Fibroblast of the conjunctiva (primary cell): ENCODE results near the gene C1RL.
A peak's percentile ranks its signal among the peaks of the same experiment; 100 is the strongest.

Source experiments
- DNase-seq: peaks from one replicate; pipeline ENCODE4 v3.0.0-alpha.2; 2010; ENCODE audit warnings: low read depth

Gene C1RL, protein sequence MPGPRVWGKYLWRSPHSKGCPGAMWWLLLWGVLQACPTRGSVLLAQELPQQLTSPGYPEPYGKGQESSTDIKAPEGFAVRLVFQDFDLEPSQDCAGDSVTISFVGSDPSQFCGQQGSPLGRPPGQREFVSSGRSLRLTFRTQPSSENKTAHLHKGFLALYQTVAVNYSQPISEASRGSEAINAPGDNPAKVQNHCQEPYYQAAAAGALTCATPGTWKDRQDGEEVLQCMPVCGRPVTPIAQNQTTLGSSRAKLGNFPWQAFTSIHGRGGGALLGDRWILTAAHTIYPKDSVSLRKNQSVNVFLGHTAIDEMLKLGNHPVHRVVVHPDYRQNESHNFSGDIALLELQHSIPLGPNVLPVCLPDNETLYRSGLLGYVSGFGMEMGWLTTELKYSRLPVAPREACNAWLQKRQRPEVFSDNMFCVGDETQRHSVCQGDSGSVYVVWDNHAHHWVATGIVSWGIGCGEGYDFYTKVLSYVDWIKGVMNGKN

DNA sequence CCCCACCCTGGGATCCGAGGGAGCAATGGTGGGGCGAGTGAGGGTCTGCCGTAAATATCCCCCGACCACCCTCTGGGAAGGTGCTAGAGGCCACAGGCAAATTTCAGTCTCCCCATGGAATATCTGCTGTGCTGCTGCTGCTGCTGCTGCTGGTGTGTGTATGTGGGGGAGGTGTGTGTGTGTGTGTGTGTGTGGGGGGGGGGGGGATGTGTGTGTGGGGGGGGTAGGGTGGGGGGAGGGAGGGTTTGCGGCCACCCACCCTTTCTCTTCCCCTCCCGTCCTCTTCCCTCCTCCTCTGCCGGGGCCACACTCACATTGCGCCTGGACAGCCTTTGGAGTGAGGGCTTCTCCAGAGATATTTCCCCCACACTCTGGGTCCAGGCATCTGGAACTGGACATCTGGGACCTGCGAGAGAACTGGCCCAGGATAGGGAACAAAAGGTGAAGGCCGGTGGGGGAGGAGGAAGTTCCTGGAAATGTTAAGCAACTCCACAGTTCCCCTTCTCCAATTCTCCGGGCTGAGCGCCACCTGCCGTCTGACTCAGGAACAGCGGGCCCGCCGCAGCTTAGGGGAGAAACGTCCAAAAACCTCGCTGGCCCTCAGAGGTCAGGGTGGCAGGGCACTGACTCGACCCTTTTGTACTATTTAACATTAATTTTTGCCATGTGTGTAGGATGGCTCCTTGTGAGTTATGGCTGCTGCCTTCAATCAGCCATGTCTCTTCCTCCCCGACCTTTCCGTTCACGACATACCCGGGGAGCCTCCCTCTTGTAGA is at the start of gene C1RL:
Gene C1RL, minus strand, starts transcription at position 419 of the 776 bp plus-strand sequence. Its CDS starts 34 bp downstream, at position 385.
- DNase-seq = peak; percentile 91

DNA sequence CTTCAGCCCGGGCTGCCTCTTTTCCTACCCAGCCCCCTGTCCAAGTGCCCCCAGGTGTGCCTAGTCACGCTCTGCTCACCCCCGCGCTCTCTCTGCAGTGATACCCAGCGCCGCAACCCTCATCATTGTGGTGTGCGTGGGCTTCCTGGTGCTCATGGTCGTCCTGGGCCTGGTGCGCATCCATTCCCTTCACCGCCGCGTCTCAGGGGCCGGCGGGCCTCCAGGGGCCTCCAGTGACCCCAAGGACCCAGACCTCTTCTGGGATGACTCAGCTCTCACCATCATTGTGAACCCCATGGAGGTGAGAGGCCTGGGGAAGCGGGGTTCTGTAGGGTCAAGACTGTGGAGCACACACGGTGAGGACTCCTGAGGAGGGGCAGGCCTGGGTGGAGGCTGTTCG is 48.4 kb upstream of the C1RL start:
- no peak for DNase-seq

DNA sequence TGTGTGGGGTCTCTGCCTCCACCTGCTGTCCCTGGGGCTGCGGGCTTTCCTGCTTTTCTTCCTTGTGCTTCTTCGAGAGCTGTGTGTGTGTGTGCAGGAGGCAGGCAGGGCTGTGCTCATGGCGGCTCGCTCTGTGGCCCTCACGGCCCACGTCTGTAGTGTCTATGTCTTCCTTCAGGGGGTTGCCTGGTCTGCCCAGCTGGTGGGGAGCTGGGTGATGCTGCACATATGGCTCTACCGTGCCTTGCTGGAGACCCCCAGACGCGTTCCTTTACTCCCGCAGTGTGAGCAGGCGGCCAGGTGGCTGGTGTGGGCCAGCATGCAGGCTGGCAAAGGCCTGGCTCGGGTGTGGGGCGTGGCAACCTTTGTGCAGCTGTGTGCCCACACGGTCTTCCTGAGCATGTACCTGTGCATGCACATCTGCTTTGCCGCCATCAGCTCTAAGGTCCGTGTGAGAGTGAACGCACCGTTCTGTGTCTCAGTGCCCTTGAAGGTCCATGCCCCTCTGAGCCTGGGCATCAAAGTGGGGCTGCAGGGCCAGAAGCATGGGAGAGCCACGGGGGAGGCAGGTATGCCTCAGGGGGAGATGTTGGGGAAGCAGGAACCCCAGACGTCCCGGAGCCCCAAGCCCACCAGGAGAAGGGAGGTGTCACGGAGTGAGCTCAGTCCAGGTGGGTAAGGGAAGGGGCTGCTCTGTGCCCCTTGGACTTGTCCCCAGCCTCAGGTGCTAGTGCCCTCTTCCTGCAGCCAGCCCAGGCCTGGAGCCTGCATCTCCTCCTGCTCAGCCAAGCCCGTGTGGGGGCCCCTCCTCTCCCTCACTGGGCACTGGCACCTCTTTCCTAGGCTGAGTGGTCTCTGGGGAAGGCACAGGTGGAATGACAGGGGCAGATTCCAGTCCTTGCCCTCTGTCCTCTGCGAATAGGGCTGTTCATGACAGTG is 47.5 kb upstream of the C1RL start:
- no peak for DNase-seq

DNA sequence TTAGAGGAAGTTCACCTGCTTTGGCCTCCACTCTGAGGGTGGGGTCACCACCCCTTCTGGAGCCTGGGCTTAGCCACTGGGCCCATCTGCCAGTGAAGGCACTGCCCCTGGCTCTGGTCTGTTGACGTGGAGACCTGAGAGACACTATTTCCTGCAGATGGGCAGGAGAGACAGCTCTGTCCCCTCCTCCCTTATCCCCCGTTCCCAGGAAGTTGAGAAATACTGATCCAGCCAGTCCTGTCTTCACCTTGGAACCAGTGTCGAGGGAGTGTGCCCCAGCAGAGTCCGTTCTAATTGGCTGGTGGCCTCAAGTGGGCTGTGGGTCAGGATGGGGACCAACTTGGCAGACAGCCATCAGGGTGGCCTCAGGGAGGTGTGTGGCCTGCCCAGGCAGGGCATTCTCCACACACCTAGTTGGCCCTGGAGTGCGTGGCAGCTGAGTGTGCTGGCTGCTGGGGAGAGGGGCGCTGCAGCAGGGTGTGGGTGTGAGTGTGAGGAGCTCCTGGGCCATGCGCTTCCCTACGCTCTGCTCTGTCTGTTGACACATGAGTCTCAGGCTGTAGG is 46.5 kb upstream of the C1RL start:
- no peak for DNase-seq

DNA sequence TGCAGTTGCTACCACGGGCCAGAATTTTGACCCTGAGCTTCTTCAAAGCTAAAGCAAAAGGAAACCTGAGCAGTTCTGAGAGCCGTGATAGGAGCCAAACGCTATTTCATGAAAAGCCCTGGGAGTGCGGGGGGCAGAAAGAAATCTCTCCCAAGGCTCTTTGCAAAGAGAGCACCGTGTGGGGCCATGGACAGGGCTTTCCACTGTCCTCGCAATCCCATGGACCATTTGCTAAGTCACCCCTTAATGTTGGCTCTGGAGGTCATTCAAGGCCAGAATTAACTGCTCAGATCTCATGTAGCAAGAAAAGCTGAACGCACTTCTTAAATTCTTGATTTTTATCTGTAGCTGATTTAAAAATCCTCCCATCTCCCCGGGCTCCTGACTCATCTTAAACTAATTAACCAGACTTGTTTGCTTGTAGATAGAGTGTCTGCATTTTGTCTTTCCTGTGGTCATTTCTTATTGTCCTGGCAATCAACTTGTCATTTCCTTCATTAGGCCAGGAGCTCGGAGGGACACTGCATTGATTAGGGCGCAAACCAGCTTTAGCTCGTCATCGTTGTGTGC is 46.0 kb upstream of the C1RL start:
- no peak for DNase-seq

DNA sequence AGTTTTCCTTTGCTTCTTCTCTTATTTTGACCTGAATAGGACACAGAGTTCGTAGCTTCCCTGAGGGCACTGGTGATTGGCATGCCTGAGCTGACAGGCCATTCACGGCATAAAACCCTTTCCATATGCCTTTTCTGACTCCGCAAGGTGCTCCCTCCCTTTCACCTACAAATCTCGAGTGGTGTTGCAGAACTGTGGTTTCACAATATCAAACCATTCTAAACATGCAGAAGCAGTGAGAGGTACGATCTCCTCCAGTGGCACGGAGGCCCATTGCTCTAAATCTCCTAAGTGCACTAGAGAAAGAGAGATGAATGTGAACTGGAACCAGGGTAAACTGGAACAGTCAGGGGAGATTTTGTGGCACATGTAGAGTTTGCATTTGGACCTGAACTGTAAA is 45.0 kb upstream of the C1RL start:
- DNase-seq = no peak

DNA sequence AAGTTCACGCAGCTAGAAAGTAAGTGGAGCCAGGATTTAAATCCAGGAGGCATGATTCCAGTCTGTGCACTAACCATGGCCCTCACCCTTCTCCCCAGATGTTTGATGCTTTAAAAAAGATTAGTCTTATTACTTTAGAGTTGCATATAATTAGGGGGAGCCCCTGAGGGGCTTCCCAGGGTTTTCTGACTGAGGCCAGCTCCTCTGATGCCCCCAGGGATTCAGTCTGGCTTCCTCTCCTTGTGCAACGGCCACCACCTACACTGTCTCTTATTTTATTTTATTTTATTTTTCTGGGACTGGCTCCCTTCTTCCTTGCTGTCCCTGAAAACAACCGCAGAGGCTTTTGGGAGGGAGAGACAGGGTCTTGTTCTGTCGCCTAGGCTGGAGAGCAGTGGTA is 43.8 kb upstream of the C1RL start:
- no peak for DNase-seq

DNA sequence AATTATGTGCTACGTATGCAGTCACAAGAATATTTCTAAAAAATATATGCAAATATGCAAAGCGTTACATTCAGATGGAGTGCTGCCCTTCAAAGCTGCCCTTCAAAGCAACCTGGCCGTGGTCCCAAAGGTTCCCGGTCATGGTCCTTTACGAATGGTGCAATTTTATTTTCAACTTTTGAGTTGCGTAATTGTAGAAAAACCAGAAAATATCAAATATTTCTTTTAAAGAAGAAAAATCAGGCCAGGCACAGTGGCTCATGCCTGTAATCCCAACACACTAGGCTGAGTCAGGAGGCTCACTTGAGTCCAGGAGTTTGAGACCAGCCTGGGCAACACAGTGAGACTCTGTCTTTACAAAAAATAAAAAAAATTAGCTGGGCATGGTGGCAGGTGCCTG is 42.5 kb upstream of the C1RL start:
- no peak for DNase-seq

DNA sequence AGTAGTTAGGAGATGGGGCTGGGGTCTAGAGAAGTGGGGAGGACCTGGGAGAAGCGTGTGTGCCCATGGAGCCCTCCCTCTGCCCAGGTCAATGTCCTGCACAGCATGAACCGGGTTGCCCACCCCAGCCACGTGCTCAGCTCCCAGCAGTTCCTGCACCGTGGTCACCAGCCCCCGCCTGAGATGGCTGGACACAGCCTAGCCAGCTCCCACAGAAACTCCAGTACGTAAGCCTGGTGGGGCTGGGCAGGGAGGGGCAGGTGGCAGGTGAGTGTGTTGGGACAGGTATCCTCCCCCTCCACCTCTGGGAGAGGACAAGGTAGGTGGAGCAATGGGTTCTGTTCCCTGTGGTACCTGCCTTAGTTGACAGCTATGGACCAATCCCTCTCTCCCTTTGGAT is 41.8 kb upstream of the C1RL start:
- no peak for DNase-seq

DNA sequence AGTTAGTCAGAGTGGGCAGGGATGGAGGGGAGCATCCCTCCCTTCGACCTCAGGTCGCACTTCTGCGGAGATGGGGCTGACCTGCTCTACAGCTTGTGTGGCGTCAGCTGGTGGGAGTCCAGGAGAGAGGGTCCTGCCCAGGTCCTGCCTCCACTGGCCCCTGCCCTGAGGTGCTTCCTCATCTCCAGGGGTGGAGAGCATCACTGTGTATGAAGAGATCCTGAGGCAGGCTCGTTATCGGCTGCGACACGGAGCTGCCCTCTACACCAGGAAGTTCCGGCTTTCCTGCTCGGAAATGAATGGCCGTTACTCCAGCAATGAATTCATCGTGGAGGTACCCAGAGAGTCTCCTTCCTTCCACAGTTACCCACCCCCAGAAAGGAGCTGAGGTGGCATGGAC is 41.3 kb upstream of the C1RL start:
- DNase-seq = no peak

DNA sequence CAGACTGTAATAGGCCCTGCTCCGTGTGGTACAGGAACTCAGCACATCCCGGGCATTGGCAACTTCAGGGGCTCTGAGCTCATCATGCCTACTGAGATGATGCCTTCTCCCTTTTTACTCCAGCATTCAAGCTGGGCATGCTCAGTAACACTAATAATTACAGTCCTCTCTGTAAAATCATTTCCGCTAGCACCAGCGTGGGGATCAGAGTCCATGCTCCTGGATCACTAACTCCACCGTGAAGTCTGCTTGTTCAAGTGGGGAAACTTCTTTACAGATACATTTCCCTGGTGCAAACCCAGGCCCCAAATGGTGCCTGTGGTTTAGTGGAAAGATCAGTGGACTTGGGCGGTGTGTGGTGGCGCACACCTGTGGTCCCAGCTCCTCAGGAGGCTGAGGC is 37.9 kb upstream of the C1RL start:
- no peak for DNase-seq

DNA sequence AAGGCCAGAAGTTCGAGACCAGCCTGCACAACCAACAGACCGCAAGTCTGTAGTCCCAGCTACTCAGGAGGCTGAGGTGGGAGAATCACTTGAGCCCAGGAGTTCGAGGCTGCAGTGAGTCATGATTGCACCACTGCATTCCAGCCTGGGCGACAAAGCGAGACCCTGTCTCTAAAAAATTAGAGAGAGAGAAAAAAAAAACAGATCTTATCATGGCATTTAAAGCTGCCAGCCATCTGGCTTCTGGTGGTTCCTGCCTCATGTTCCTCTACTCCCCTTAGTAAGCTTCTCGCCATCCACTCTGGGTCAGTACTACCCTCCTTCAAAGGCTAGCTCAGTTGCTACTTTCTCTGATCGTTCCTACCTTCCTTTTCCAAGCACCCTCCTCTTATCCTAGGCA is 37.2 kb upstream of the C1RL start:
- DNase-seq = no peak

DNA sequence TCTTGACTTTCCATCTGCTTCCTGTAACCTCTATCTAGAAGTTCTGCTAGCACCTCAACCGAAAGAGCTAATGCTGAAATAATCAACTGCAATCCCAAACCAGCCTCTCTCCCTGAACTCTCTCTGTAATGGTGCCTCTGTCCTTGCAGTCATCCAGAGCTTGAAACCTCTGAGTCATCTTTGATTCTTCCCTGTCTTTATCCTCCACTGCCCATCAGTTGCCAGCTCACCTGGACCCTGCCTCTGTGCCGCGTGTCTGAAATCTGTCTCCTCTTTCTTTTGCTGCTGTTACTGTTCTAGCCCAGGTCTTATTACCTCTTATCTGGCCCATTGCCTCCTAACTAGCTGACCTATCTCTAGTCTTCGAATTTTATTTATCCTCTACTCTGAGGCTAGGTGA is 36.7 kb upstream of the C1RL start:
- DNase-seq = no peak

DNA sequence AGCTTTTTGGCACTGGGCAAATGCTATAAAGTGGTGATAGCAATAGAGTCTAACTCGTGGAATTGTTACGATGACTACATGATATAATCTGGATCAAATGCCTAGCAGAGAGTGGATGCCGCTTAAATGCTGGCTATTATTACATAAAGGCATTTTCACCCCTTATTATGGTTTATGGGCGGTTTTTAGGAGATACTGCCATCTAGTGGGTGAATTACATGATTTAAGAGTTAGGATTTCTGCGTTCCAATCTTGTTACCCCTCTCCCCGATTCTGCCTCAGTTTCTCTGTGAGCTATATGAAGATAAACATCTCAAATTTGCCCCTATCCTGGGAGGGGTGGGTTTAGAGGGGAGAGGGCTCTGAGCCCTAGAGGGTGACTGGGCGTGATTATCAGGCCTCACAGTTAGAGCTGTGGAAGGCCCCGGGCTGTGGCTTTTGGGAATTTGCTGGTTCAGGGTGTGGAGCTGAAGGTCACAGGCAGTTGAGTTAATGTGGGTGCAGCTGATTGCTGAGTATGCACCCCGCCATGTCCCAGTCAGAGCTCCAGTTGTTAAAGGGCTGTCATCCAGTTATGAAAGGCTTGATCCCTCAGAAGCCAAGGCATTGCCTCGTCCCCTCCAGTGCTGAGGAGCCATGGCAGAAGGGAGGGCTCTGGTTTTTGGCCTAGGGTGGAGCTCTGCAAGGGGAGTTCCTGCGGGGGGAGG is 35.6 kb upstream of the C1RL start:
- DNase-seq = no peak

DNA sequence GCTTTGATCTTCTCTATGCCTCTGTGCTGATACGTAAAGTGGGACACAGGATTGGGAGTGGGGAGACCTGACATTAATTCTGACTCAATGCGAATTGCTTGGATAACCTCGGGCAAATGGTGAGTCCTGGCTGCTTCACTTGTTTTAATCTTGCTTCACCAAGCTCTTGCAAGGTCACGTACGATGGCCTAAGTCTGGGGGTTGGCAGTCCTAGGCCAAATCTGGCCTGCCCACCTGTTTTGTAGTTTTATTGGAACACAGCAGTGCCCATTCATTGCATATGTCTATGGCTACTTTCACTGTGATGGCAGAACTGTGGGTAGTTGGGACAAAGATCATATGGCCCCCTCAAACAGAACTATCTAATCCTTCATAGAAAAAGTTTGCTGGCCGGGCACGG is 34.5 kb upstream of the C1RL start:
- DNase-seq = no peak

DNA sequence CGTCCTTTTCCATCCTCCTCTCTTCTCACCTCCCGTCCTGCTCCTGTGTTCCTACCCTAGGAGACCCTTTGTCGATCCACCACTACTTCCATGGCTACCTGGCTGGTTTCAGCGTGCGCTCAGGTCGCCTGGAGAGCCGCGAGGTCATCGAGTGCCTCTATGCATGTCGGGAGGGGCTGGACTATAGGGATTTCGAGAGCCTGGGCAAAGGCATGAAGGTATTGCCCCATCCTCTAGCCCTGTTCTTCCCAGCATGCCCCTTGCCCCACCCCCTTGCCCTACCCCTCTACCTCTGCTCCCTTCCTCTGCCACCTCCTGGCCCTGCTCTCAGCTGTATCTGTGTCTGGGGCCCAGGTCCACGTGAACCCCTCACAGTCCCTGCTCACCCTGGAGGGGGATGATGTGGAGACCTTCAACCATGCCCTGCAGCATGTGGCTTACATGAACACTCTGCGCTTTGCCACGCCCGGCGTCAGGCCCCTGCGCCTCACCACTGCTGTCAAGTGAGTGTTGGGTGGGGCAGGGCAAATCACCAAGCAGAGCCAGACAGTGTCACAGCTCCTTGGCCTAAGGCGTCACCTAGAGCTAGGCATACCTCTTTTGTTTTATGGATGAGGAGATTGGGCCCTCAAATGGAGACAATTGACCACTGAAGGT is 33.9 kb upstream of the C1RL start:
- DNase-seq = no peak

DNA sequence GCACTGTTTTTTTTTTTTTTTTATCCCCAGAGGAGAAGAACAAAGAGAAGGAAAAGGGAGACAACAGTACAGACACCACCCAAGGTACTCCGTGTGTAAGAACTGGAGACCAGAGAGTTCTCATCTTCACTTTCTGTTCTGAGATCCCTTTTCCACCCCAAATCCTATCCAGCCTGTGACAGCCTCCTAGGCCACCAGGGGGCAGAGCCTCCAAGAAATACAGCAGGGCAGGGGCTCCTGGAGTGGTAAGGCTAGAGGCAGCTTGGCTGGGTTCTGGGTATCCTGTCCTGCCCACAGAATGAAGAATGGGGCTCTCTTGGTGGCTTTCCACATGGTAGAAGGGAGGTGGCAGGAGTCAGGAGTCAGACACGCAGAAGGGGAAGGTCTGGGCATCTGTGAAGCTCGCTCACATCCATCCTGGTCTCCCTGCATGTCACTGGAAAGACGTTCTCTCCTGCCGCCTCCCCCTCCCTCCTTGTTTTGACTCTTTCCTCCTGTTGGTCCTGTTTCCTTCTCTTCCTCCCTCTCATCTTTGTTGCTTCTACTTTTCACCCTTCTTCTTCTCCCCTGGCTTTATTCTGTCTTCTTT is 33.1 kb upstream of the C1RL start:
- peak; percentile 27 for DNase-seq

DNA sequence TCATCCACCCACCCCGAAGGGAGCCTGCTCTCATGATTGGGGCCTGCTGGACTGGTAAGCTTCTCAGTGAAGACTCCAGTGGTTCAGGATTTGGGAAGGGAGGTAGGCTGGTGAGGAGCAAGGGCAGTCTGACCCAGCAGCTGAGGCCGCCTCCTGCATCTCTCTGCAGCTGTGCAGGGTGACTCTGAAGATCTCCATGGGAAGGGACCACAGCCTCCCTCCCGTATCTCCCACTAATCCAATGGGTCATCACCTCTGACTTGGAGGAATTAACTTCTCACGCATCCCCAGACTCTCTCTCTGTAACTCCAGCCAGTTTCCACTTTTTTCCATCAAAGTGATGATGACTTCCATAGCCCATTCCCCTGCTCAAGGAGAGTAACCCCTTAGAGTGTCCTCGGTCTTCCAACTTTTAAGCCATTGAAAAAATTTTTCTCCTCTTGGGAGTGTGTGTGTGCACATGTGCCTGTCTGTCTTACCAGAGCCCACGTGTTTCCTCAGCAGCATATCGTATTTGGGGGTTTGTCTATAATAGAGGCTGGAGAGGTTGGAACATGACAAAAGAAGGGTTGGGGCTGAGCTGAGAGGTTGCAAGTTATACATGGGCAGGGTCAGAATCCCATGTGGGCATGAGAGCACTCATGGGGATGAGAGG is 32.5 kb upstream of the C1RL start:
- no peak for DNase-seq

DNA sequence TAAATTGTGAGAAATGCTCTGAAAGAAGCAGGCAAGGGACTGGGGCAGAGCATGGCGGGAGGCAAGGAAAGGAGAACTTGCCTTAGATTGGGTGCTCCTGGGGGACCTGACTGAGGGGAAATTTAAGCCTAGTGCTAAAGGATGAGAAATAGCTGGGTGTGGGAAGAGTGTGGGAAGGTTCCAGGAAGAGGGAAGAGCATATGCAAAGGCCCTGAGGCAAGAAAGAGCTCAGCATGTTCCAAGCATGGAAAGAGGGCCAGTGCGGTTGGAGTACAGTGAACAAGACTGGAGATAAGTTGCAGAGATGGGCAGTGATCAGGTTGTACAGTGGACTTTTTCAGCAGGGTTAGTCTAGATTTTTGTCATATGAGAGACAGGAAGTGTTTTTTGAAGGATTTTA is 30.2 kb upstream of the C1RL start:
- DNase-seq = no peak
